ENCODE results near the gene BCL7B. TPM values are rescaled to one million over a fixed set of nuclear protein-coding genes. Genes with fewer than 3 reads are reported as not detected.

Gene BCL7B
- total and polyA plus RNA-seq, 2 donors (not counting 3 experiments of a cell fraction or from before 2014, with no cell fraction given) = 61.2 to 68.3 TPM

DNA sequence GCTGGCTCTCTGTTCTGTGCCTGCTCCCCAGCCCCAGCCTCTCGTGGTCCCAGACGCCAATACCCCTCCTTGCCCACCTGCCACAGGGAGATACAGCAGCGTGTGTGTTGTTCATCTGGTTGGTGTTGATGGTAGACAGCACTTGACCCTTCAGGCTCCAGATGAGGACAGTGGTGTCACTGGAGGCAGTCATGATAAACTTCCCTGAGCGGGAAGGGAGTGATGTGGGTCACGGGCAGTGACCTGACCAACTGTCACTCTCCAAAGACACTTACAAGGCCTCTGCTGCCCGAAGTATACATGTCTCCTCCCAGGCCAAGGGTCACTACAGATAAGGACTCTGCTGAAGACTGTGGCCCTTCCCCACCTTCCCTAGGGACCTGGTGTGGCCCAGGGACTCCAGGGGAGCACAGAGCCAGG is 15.3 kb upstream of the BCL7B start:
- Histone ChIP-seq H3K4me1 (ENCODE audit: control insufficient read depth, extremely low read depth, insufficient read depth, low read length) (peaks cover 4% of the 10 kb centered on the region), H3K9me1 (replicated peaks; ENCODE audit: control insufficient read depth, extremely low read depth, insufficient read depth, low read length) (no peaks in the 10 kb centered on the region), H3K27ac (ENCODE audit: insufficient read depth, low read depth, low read length) (no peak overlapping the region), H3K4me2 (ENCODE audit: insufficient read depth, low read length) (no peak overlapping the region), H3K27me3 (ENCODE audit: control insufficient read depth in 2 of 2, insufficient read depth in 2 of 2, low read length in 2 of 2) (no peaks in the 10 kb centered on the region), H3K79me2 (ENCODE audit: control insufficient read depth, insufficient read depth, low read length) (peaks cover 34% of the 10 kb centered on the region), H3K36me3 (ENCODE audit: control insufficient read depth in 2 of 2, extremely low read depth in 1 of 2, insufficient read depth in 2 of 2, low read length in 2 of 2) (peaks cover 12 to 39% of the 10 kb centered on the region in 2 experiments), H4K20me1 (replicated peaks; ENCODE audit: control insufficient read depth, extremely low read depth, insufficient read depth, low read length) (no peaks in the 10 kb centered on the region), H3K4me3 (replicated peaks in 1 of 3; ENCODE audit: insufficient read depth in 1 of 3, low read depth in 1 of 3, low read length in 3 of 3) (no peak overlapping the region), H2AFZ (ENCODE audit: low read depth, low read length) (no peak overlapping the region), H3K9ac (replicated peaks; ENCODE audit: extremely low read depth, insufficient read depth, low read length) (no peak overlapping the region), H3K9me3 (replicated peaks; ENCODE audit: control insufficient read depth, insufficient read depth, low read length) (no peaks in the 10 kb centered on the region)
- FAIRE-seq = no peak
- intact Hi-C loops (cut with micrococcal nuclease) (no loop called here), dilution Hi-C loops (cut with MboI; ENCODE audit: extremely low pct_ligation_motif_present, low sequenced_read_pairs) (no loop called here)
- DNase-seq (ENCODE audit: low read depth, low spot score) = no peak
- no peak for TF ChIP-seq EZH2 (IDR thresholded peaks at IDR 0.05; ENCODE audit: borderline replicate concordance, low read depth, low read length, severe bottlenecking)
- no peak for TF ChIP-seq POLR2A (IDR thresholded peaks at IDR 0.05; ENCODE audit: low read depth, low read length)
- TF ChIP-seq, protein P1, sequence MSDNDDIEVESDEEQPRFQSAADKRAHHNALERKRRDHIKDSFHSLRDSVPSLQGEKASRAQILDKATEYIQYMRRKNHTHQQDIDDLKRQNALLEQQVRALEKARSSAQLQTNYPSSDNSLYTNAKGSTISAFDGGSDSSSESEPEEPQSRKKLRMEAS (IDR thresholded peaks at IDR 0.05; ENCODE audit: insufficient read depth, insufficient read length) = no peak
- TF ChIP-seq MYC (IDR thresholded peaks at IDR 0.05; ENCODE audit: low read depth, low read length) = no peak
- TF ChIP-seq CTCF (IDR thresholded peaks at IDR 0.05; ENCODE audit: extremely low read depth in 1 of 2, insufficient read depth in 1 of 2, low read depth in 1 of 2, low read length in 2 of 2) = no peak
- no peak for TF ChIP-seq POLR2AphosphoS5 (IDR thresholded peaks at IDR 0.05; ENCODE audit: insufficient read depth, low read depth, low read length)
- no peak for TF ChIP-seq JUN (IDR thresholded peaks at IDR 0.05; ENCODE audit: borderline replicate concordance, insufficient read depth, insufficient read length, low read depth)
- TF ChIP-seq GATA2 (IDR thresholded peaks at IDR 0.05; ENCODE audit: insufficient read depth, insufficient read length, low read depth, low read length) = no peak
- TF ChIP-seq FOS (IDR thresholded peaks at IDR 0.05; ENCODE audit: borderline replicate concordance, insufficient read depth, low read length) = no peak
- ChIA-PET POLR2A (no interaction called here), CTCF (interaction anchor here (0.8 kb wide), 1 partner anchor 34 kb away, joined by 3 read pairs; no protein-coding TSS in a partner anchor)
- no TSS peak for BruUV-seq (replicated peaks)

Data from endothelial cell of umbilical vein (primary cell).